H9 (cell line): ENCODE results near the gene ZNF440. TPM values are rescaled to one million over a fixed set of nuclear protein-coding genes. Genes with fewer than 3 reads are reported as not detected.

Experiments
- DNase-seq: peaks from one replicate; pipeline ENCODE4 v3.0.0-alpha.2; 2017
- H2AFZ ChIP-seq: one replicate; pipeline ENCODE4 v1.6.1; 2013; ENCODE audit warnings: mild to moderate bottlenecking, low read length, control low read depth, moderate library complexity
- H2AK5ac ChIP-seq: 2 replicates; pipeline ENCODE4 v1.6.1; 2013; ENCODE audit warnings: low read length, control low read depth, mixed read lengths; ENCODE audit not compliant: insufficient read length
- H2BK120ac ChIP-seq: one replicate; pipeline ENCODE4 v1.6.1; 2013; ENCODE audit warnings: low read depth, mild to moderate bottlenecking, low read length, control low read depth, inconsistent platforms; ENCODE audit not compliant: poor library complexity, severe bottlenecking
- H2BK12ac ChIP-seq: 2 replicates; pipeline ENCODE4 v1.6.1; 2013; ENCODE audit warnings: low read length, control low read depth, mixed read lengths, low read depth; ENCODE audit not compliant: insufficient read length
- H2BK15ac ChIP-seq: 2 replicates; pipeline ENCODE4 v1.6.1; 2013; ENCODE audit warnings: low read depth, low read length, control low read depth
- H2BK20ac ChIP-seq: one replicate; pipeline ENCODE4 v1.6.1; 2013; ENCODE audit warnings: low read depth, mild to moderate bottlenecking, low read length, control low read depth, inconsistent platforms; ENCODE audit not compliant: poor library complexity, severe bottlenecking
- H2BK5ac ChIP-seq: 2 replicates; pipeline ENCODE4 v1.6.1; 2013; ENCODE audit warnings: low read length, control low read depth, mixed read lengths; ENCODE audit not compliant: insufficient read length
- H3K14ac ChIP-seq: 2 replicates; pipeline ENCODE4 v1.6.1; 2013; ENCODE audit warnings: low read length, control low read depth; ENCODE audit not compliant: insufficient read depth
- H3K18ac ChIP-seq: 2 replicates; pipeline ENCODE4 v1.6.1; 2013; ENCODE audit warnings: low read depth, mild to moderate bottlenecking, mixed read lengths, low read length, control low read depth; ENCODE audit not compliant: insufficient read length
- H3K23ac ChIP-seq: 2 replicates; pipeline ENCODE4 v1.6.1; 2013; ENCODE audit warnings: low read length, control low read depth, mixed read lengths, low read depth; ENCODE audit not compliant: insufficient read length
- H3K23me2 ChIP-seq: 2 replicates; pipeline ENCODE4 v1.6.1; 2013; ENCODE audit warnings: low read depth, mild to moderate bottlenecking, mixed read lengths, low read length, control low read depth; ENCODE audit not compliant: insufficient read length, poor library complexity, severe bottlenecking
- H3K27ac ChIP-seq: 2 replicates; pipeline ENCODE4 v1.5.1; 2013; ENCODE audit warnings: low read length, control low read depth, mixed read lengths, low read depth; ENCODE audit not compliant: insufficient read length
- H3K27me3 ChIP-seq: 2 replicates; pipeline ENCODE4 v1.6.1; 2013; ENCODE audit warnings: low read length, control low read depth, inconsistent platforms; ENCODE audit not compliant: insufficient read depth
- H3K4ac ChIP-seq: 2 replicates; pipeline ENCODE4 v1.6.1; 2013; ENCODE audit warnings: low read depth, mild to moderate bottlenecking, control low read depth, inconsistent platforms, low read length, moderate library complexity
- H3K4me1 ChIP-seq: 2 replicates; pipeline ENCODE4 v1.6.1; 2013; ENCODE audit warnings: low read length, control low read depth, inconsistent platforms; ENCODE audit not compliant: insufficient read depth
- H3K4me2 ChIP-seq: 2 replicates; pipeline ENCODE4 v1.6.1; 2013; ENCODE audit warnings: low read length, control low read depth, mixed read lengths; ENCODE audit not compliant: insufficient read length, insufficient read depth
- H3K56ac ChIP-seq: 2 replicates; pipeline ENCODE4 v1.6.1; 2013; ENCODE audit warnings: low read depth, mild to moderate bottlenecking, mixed read lengths, low read length, control low read depth; ENCODE audit not compliant: insufficient read length
- H3K79me1 ChIP-seq: 2 replicates; pipeline ENCODE4 v1.6.1; 2013; ENCODE audit warnings: low read depth, mild to moderate bottlenecking, moderate library complexity, low read length, control low read depth, inconsistent platforms; ENCODE audit not compliant: insufficient read depth, poor library complexity, severe bottlenecking
- H3K79me2 ChIP-seq: 2 replicates; pipeline ENCODE4 v1.6.1; 2013; ENCODE audit warnings: low read length, control low read depth, inconsistent platforms; ENCODE audit not compliant: insufficient read depth
- H3K9ac ChIP-seq: 2 replicates; pipeline ENCODE4 v1.6.1; 2013; ENCODE audit warnings: low read length, control low read depth, mixed read lengths; ENCODE audit not compliant: insufficient read length; ENCODE audit errors: extremely low read depth
- H3K9me3 ChIP-seq: one replicate; pipeline ENCODE4 v1.6.1; 2013; ENCODE audit warnings: low read depth, low read length, inconsistent platforms; ENCODE audit not compliant: control insufficient read depth
- H3T11ph ChIP-seq: one replicate; pipeline ENCODE4 v1.6.1; 2013; ENCODE audit warnings: mild to moderate bottlenecking, low read length, control low read depth, inconsistent platforms
- H4K20me1 ChIP-seq: one replicate; pipeline ENCODE4 v1.6.1; 2013; ENCODE audit not compliant: control insufficient read depth, insufficient read length, insufficient read depth
- H4K5ac ChIP-seq: 2 replicates; pipeline ENCODE4 v1.6.1; 2013; ENCODE audit warnings: low read depth, mild to moderate bottlenecking, mixed read lengths, low read length, control low read depth; ENCODE audit not compliant: insufficient read length
- H4K8ac ChIP-seq: replicated peaks from 2 replicates; pipeline ENCODE4 v1.6.1; 2013; ENCODE audit warnings: low read length, control low read depth, mixed read lengths, low read depth; ENCODE audit not compliant: insufficient read length
- H4K91ac ChIP-seq: 2 replicates; pipeline ENCODE4 v1.6.1; 2013; ENCODE audit warnings: low read depth, mild to moderate bottlenecking, moderate library complexity, mixed read lengths, low read length, control low read depth; ENCODE audit not compliant: insufficient read length
- H3K27ac Mint-ChIP-seq, 3 experiments: 2 replicates in 2 of 3; 3 replicates in 1 of 3; pipeline ENCODE4 v1.8.0; 2020 to 2021; ENCODE audit warnings: mixed read lengths in 3 of 3, mild to moderate bottlenecking in 1 of 3, moderate library complexity in 1 of 3
- H3K27me3 Mint-ChIP-seq: 2 replicates; pipeline ENCODE4 v1.8.0; 2021; ENCODE audit warnings: low read depth, mild to moderate bottlenecking, moderate library complexity, mixed read lengths
- H3K36me3 Mint-ChIP-seq, 3 experiments: 2 replicates in 2 of 3; 3 replicates in 1 of 3; pipeline ENCODE4 v1.8.0; 2020 to 2021; ENCODE audit warnings: low read depth in 3 of 3, mixed read lengths in 3 of 3; ENCODE audit not compliant: insufficient read depth in 1 of 3
- H3K4me1 Mint-ChIP-seq, 2 experiments: 2 replicates each; pipeline ENCODE4 v1.8.0; 2020; ENCODE audit warnings: mixed read lengths in 2 of 2
- H3K4me3 Mint-ChIP-seq, 2 experiments: 2 replicates in 1 of 2; 3 replicates in 1 of 2; pipeline ENCODE4 v1.8.0; 2020 to 2021; ENCODE audit warnings: mild to moderate bottlenecking in 2 of 2, mixed read lengths in 2 of 2, moderate library complexity in 1 of 2
- H3K9me3 Mint-ChIP-seq, 2 experiments: 2 replicates in 1 of 2; 3 replicates in 1 of 2; pipeline ENCODE4 v1.8.0; 2020; ENCODE audit warnings: mild to moderate bottlenecking in 2 of 2, mixed read lengths in 2 of 2, moderate library complexity in 1 of 2
- CTCF ChIP-seq: fragments of 200-600 bp; sonication (generic); conservative IDR thresholded peaks from 3 replicates; pipeline ENCODE4 v1.8.0; 2021; ENCODE audit warnings: antibody characterized with exemption, mild to moderate bottlenecking
- WGBS: extraction: QIAGEN DNeasy Blood & Tissue Kit; methylation state at CpG from one replicate; pipeline ENCODE4 v1.1.7; 2013; ENCODE audit warnings: missing lambda C conversion rate, low lambda C conversion rate, mixed read lengths; ENCODE audit not compliant: insufficient read length; ENCODE audit errors: extremely low coverage; 5-methylcytosine and 5-hydroxymethylcytosine counted together
- total RNA-seq: library from RNA; stranded (reverse); gene quantifications from 2 replicates; pipeline ENCODE4 v1.2.1, GENCODE V29; 2021

Gene ZNF440
- total RNA-seq, 1 experiment from 2014 or later, result 4.1 TPM

- Histone ChIP-seq H2BK20ac (no peak overlapping the region), H3K9ac (no peak overlapping the region), H3K79me1 (no peaks in the 10 kb centered on the region), H2BK15ac (no peak overlapping the region), H3K4ac (no peak overlapping the region), H3K23me2 (peaks cover 4% of the 10 kb centered on the region), H4K91ac (no peak overlapping the region), H3K27me3 (peaks cover 8% of the 10 kb centered on the region; the same call in 1 of the 2 replicates), H3K4me1 (no peaks in the 10 kb centered on the region), H3K14ac (no peak overlapping the region), H3K56ac (no peak overlapping the region), H2BK12ac (no peak overlapping the region), H2AFZ (no peak overlapping the region), H2BK5ac (no peak overlapping the region), H3K23ac (no peak overlapping the region), H3K79me2 (no peaks in the 10 kb centered on the region), H3T11ph (no peak overlapping the region), H3K9me3 (no peaks in the 10 kb centered on the region), H3K27ac (no peak overlapping the region), H3K4me2 (peak overlapping the region; percentile 46), H4K20me1 (no peaks in the 10 kb centered on the region), H4K8ac (no peak overlapping the region), H3K18ac (no peak overlapping the region), H2BK120ac (no peak overlapping the region), H2AK5ac (no peak overlapping the region), H4K5ac (no peak overlapping the region)
- peaks cover 0 to 10% (median 4%) of the 10 kb centered on the region in 3 experiments; a peak in 4 of 7 replicates for H3K36me3 Mint-ChIP-seq
- no peak for TF ChIP-seq CTCF
- no peak for DNase-seq
- no peak overlapping the region; a peak in 1 of 7 replicates for H3K27ac Mint-ChIP-seq
- H3K4me1 Mint-ChIP-seq, result peaks cover 5 to 9% of the 10 kb centered on the region in 2 experiments
- no CpG with 5 or more reads among the region's 6 CpGs for WGBS
- H3K9me3 Mint-ChIP-seq, result peaks cover 8 to 9% of the 10 kb centered on the region in 2 experiments; a peak in 4 of 5 replicates
- H3K27me3 Mint-ChIP-seq, result peaks cover 80% of the 10 kb centered on the region
- H3K4me3 Mint-ChIP-seq, result peak overlapping the region; percentile 82 to 94
Observed at GRCh38 chr19:11813703-11814028, 407 bp upstream of the ZNF440 start.
